GM20431 (cell line): ENCODE results near the gene DNAH11.
"Not testable (repeated sequence)": the region's sequence is repeated elsewhere in the genome, so short reads cannot be mapped to it uniquely, and the experiment has no call there.

Experiments used
- in situ Hi-C: fragments of 300-500 bp; cut with MseI, MboI; formaldehyde crosslinking; loops from one replicate; pipeline ENCODE4 v1.15.0; 2020; ENCODE audit warnings: low sequenced_read_pairs; ENCODE audit not compliant: unreplicated experiment

DNAH11 gene

DNA sequence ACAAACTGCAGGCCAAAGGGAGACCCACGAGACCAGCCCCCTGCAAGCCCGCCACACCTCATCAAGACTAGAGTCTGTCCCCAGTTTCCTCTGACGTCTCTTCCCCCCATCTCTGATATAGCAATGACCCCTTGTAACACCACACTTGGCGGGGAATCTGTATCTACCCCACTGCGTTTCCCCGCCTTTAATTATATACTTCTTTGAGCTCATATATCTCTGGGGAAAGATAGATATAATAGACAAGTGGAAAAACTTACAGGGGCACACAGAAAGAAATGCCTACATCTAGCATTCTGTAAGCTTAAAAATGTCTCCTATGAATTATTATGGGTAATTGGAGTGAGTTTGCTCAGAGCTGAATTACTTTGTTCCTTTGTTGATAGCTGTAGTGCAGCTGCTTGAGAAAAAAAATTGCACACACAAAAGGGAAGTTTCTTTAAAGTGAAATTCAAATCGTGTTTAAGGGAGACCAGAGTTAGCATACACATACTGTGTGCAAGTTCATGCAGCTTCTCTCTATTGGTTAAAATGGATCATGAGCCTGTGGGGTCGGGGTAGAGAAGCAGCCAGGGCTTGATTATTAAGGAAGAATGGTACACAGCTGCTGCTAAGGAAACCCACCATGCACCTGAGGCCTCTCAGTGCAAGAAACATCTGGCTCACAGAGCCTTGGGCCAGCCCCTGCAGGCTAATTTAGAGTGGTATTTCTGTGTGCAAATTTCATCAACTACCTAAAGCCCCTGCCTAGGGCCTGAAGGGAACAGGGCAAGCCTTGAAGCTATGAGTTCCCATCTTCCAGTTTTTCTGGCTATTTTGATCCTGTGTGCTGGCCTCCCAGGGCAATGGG lies 370.3 kb downstream of the DNAH11 start:
- in situ Hi-C loops = no loop called here

DNA sequence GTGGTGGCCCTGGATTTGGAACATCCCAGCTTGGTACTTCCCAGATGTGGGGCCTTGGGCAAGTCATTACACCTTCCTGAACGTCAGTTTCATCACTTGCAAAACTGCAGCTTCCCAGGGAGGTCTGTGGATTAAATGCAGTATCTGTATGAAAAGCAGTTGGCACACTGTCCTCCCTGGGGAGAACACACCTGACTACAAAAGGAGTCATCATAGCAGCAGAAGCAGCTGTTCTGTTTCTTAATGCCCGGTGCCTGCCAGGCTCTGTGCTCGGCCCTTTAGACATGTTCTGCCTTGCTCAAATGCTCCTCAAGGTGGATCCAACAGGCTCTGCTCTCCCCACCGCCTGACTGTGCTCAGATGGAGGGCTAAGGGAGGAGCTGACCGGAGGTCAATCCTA lies 371.8 kb downstream of the DNAH11 start:
- in situ Hi-C loops = no loop called here

DNA sequence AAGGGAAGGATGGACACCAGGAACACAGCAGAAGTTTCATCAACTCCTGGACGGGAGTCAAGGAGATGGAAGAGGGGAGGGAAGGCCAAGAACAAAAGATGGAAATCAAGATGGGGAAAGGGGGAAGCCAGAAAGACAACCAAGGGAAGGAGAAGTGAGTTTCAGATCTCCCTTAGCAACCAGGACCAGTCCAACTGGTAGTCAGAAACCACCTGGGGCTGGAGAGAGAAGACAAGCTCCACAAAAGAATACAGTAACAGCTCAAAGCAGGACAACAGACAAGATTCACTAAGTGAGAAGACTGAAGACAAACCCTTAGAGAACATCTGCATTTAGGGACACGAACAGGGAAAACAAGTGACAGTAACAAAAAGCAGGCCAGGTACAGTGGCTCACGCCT lies 372.3 kb downstream of the DNAH11 start:
- in situ Hi-C loops = no loop called here

DNA sequence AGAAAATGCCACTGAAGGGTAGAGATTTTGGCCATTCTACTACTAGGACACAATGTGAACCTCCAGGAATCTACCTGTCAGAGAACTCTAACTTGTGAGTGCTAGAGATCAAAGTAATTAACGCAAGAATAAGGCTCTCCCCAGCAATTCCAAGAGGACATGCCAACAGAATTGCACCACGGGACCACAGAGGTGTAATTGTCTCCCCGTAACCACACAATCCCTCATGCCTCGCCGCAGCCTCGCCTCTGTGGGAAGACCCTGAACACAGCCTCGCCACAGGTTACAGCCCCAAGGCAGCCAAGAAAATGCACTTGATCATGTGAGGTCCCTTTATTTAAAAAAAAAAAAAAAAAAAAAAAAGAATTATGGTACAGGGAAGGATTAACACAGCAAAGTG lies 373.3 kb downstream of the DNAH11 start:
- in situ Hi-C loops = no loop called here

DNA sequence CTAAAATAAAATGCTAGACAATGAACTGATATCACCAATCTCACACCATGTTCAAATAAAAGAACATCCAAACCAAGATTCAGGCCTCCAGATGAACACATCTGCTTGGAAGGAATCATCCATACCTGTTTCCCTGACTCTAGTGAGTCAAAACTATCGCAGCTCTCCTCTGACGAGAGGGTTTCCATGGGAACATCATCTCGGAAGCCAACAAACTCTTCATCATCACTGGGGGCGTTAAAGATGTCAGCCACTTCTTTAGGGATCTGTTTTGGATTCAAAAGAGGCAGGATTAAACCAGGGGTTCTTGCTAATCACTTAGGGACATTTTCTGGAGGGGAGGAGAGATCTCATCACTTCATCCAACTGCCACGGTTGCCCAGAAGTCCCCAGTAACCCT lies 373.8 kb downstream of the DNAH11 start:
- in situ Hi-C loops = no loop called here

DNA sequence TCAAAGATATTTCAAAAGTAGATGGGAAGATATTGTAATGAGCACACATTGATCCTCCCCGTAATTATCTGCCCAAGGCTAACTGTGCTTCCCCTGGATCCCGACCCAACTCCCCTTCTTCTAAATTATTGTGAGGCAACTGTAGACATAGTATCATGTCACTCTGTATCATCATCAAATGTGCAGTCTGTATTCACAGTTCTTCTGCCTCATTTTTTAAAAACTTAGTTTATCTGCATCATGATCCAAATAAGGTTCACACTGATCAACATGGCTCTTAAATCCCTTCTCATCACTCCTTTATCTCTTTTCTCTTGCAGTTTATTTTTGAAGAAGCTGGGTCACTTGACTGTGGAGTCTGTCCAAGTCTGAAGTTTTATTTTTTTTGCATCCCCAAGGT lies 375.4 kb downstream of the DNAH11 start:
- in situ Hi-C loops = no loop called here

DNA sequence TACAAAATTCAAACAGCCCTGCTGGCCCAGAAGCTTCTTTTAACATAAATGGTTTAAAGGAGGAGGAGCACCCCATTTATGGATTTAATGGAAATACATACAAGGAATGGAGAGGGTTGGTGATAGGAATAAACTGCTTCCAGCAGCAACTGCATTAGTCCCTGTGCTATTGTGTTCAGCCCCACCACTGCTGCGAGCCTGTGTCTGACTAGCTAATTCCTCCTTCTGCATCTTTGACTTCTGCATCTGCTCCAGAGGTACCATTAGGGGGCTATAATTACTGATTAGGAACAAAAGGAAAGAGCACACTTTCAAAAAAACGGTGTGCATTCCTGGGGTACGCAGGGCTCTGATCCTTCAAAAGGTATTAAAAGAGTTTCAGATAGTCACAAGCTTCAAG lies 378.1 kb downstream of the DNAH11 start:
- in situ Hi-C loops = no loop called here

DNA sequence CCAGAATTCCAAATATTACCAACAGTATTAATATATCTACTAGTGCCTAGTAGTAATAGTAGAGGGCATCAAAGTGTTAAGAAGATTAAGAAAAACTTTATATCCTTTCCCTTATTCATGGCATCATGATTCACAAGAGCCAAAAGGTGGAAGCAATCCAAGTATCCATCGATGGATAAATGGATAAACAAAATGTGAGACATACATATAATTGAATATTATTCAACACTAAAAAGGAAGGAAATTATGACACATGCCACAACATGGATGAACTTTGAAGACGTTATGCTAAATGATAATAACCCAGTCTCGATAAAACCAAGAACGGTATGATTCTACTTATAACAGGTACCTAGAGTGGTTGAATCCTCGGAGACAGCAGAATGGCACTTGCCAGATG lies 379.8 kb downstream of the DNAH11 start:
- in situ Hi-C loops = no loop called here

DNA sequence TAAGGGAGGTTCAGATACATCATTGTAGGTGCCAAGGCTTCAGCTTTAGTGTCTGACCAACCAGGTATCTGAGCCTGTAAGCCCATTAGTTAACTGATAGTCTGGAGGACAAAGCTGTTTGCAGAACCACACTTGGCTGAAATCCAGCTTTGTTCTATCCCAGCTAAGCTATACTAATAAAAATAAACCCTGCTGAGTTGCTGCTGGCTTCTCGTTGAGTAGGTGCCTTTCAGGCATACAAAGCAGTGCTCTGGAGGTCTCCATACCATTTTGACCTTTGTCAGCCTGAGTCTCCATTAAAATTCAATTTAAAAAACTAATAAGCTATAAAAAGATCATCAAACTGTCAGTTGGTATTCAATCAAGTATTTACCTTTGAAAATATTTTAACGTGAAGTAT lies 380.8 kb downstream of the DNAH11 start:
- in situ Hi-C loops = no loop called here

DNA sequence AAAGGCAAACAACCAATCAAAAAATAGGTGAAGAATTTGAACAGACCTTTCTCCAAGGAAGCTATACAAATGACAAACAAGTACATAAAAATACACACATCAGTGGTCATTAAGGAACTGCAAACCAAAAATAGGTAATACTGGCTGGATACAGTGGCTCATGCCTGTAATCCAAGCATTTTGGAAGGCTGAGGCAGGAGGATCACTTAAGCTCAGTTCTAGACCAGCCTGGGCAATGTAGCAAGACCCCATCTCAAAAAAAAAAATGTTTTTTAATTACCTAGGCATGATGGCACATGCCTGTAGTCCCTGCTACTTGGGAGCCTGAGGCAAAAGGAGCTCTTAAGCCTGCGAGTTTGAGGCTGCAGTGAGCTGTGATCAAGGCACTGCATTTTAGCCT lies 383.6 kb downstream of the DNAH11 start:
- in situ Hi-C loops = no loop called here

DNA sequence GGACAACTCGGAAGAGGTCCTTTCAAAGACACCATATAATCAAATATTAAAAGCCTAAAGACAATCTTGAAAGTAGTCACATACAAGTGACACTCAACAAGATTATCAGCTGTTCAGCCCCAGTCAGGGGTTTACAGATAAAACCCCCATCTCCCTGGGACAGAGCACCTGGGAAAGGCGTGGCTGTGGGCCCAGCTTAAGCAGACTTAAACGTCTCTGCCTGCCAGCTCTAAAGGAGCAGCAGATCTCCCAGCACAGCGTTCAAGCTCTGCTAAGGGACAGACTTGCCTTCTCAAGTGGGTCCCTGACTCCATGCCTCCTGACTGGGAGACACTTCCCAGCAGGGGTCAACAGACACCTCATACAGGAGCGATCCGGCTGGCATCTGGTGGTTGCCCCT lies 384.9 kb downstream of the DNAH11 start:
- in situ Hi-C loops = no loop called here

DNA sequence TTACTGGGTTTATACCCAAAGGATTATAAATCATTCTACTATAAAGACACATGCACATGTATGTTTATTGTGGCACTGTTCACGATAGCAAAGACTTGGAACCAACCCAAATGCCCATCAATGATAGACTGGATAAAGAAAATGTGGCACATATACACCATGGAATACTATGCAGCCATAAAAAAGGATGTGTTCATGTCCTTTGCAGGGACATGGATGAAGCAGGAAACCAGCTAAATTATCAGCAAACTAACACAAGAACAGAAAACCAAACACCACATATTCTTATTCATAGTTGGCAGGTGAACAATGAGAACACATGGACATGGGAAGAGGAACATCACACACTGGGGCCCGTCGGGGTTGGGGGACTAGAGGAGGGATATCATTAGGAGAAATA lies 390.5 kb downstream of the DNAH11 start:
- in situ Hi-C loops = not testable (repeated sequence)

DNA sequence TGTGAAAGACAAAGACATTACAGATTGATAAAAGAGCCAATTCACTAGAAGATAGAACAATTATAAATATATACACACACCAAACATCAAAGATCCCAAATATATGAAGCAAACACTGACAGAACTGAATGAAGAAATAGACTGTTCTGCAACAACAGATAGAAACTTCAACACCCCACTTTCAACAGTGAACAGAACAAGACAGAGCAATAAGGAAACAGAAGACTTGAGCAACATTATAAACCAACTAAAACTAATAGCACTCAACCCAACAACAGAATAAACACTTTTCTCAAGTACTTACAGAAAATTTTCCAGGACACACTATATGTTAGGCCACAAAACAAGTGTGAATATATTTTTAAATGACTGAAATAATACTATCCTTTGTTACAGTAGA lies 392.0 kb downstream of the DNAH11 start:
- in situ Hi-C loops = no loop called here

DNA sequence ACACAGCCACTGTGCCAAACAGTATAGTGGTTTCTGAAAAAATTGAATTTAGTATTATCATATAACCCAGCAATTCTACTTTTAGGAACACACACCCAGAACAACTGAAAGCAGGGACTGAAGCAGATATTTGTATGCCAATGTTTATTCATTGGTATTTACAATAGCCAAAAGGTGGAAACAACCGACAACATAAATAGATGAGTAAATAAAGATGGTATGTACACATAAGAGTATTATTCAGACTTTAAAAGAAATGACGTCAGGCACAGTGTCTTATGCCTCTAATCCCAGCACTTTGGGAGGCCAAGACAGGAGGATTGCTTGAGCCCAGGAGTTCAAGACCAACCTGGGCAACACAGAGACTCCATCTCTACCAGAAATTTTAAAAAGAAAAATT lies 395.6 kb downstream of the DNAH11 start:
- in situ Hi-C loops = no loop called here

DNA sequence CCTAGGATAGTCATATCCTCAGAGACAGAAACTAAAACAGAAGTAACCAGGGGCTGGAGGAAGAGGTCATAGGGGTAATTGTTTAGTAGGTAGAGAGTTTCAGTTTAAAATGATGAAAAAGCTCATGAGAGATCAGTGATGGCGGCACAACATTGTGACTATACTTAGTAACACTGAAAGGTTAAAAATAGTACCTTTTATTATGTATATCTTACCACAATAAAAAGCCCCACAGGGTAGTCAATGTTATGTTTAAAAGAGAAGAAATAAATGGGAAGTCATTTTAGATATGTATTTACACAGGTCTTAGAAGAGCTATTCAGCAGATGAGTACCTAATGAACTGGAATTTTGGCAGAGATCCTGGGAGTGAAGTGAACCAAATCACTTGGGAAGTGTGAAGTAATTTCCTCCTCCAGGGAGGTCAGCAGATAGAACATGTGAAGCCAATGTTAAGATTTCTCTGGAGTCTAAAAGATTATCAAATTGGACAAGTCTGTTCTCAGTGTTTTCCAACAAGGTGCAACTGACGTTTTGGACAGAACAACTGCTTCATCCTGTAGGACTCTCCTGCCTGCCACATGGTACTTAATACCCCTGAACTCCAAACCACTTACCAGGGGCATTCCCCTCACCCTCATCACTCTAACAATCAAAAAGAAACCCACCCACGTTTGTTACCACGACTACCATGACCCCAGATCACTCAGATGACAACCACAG lies 396.5 kb downstream of the DNAH11 start:
- in situ Hi-C loops = no loop called here

DNA sequence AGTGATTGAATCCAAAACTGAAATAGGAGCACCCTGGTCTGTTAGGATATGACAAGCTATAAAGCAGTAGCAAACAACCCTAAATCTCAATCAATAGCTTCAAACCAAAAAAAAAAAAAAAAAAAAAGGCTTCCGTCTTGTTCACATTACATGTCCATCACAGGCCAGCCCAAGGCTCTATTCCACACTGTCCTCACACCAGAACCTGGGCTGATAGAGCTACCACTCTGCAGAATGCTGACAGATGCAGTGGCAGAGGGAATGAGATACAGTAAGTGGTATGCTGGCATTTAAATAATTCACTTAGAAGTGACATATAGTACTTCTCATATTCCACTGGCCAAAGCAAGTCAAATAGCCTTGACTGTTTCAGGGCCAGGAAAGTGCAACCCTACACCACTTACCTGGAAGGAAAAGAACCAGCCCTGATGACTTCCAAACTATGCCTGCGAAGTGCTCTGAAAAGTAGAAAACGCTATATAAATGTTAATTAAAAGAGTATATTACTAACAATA lies 397.1 kb downstream of the DNAH11 start:
- in situ Hi-C loops = no loop called here

DNA sequence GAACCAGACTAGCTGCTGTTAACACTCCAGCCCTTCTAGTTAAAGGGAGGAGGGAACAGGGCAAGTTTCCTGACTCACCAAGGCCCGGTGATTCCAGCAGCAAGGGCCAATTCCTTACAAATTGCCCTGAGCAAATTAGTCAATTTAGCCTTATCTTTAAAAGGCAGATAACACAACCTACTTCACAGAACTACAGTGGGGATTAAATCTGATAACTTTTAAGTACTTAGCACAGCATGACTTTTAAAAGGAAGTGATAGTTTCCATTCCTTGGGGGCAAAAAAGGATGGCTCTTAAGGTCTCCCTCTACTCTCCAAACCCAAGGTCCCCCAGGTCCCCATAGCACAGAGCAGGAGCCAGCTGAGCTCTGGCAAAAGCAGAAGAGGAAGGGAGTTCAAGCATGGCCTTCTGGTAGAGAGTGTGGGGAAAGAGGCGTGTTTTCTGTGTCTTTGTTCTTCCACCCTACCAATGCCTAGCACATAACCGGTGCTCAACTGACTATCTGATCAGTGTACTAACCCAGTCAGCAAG lies 398.8 kb downstream of the DNAH11 start:
- in situ Hi-C loops = no loop called here

DNA sequence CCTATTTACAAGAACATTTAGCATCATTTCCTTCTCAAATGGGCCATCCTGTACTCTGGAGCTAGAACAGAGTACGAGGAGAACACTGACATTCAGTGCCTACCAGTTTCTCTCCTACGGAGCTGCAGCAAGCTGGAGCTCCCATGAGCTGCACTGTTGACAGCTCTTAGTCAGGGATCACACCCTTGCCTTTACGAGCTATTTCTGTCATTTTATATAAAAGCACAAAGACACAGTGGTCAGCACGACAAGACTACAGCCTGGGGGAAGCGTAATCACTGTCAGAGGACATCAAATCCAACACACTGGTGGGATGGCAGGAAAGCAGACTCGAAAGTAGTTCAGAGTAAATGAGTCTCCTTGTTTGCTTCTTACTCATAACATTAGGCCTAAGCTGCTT lies 400.1 kb downstream of the DNAH11 start:
- in situ Hi-C loops = no loop called here

DNA sequence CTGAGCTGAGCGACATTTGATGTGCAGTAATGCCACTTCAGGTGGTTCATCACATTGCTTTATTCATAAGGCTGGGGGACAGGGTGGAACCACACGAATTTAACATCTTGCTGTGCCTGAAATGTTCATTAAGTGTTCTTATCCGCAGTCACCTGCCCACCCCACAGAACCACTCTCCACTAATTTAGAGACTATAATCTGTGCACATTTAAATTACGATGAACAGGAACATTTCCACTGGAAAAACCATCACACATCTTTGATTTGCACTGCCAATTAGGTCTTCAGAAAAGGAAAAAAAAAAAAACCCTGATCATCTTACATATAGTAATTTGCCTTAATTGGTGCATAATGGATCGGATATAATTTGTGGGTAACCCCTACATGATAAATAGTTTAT lies 400.6 kb downstream of the DNAH11 start:
- in situ Hi-C loops = no loop called here

DNA sequence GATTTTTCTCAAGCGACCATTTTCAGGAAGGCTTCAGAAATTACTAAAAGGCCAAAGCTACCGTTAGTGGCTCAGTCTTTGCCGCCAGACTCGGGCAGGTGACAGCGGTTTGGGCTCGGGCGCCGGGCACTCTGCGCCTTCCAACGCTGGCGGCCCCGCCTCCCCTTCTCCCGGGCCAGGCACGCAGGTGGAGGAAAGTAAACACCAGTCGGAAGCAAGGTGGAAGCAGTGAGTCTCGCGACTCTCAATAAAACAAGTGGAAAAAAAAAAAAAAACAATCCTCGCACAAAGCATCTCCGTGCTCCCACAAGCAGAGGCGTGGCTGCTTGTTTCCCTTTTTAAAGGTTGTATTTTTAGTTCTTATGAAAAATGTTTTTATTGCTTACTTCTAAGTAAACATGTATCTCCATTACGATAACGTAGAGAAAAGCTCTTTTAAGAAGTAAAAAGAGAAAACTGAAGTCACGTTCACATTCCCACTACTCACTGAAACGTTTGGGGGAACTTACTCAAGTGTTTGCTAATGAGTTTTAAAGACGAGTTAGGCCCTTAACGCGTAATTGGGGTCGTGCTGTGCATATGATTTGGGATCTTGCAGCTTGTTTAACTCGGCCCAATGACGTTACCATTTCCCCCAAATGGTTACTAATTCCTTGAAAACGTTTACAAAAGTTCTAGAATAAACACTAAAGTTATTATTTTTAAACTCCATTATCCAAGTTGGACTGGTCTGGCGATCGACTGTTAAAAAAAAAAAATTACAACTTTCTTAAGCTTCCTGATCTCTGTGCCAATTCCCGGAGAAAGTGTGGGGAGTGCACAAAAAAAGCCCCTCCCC lies 402.0 kb downstream of the DNAH11 start:
- in situ Hi-C loops = no loop called here
